Mesenchymal stem cell (in vitro differentiated cells and primary cell): ENCODE measurements around the gene LNX1.

Source experiments
- DNase-seq: peaks from one replicate; pipeline ENCODE4 v3.0.0-alpha.2; 2013
- H2AFZ ChIP-seq: one replicate; pipeline ENCODE4 v1.6.1; 2013; ENCODE audit warnings: low read depth, mild to moderate bottlenecking, control low read depth, inconsistent platforms, low read length, moderate library complexity
- H2AK5ac ChIP-seq: 2 replicates; pipeline ENCODE4 v1.6.1; 2013; ENCODE audit warnings: low read length, moderate library complexity, mild to moderate bottlenecking, inconsistent platforms; ENCODE audit not compliant: severe bottlenecking
- H2BK120ac ChIP-seq: one replicate; pipeline ENCODE4 v1.6.1; 2013; ENCODE audit warnings: low read depth, mild to moderate bottlenecking, inconsistent platforms, low read length, moderate library complexity
- H2BK12ac ChIP-seq, 2 experiments: one replicate each; pipeline ENCODE4 v1.6.1; 2013; ENCODE audit warnings: inconsistent platforms in 2 of 2, low read length in 2 of 2, mild to moderate bottlenecking in 2 of 2, moderate library complexity in 2 of 2, control low read depth in 1 of 2
- H2BK15ac ChIP-seq: one replicate; pipeline ENCODE4 v1.6.1; 2013; ENCODE audit warnings: mild to moderate bottlenecking, low read depth, inconsistent platforms; ENCODE audit not compliant: poor library complexity, severe bottlenecking
- H2BK5ac ChIP-seq: 2 replicates; pipeline ENCODE4 v1.6.1; 2013; ENCODE audit warnings: low read depth, mild to moderate bottlenecking, low read length, control low read depth, inconsistent platforms; ENCODE audit not compliant: poor library complexity, severe bottlenecking
- H3K14ac ChIP-seq, 2 experiments: one replicate each; pipeline ENCODE4 v1.6.1; 2013; ENCODE audit warnings: inconsistent platforms in 2 of 2, low read length in 2 of 2, control low read depth in 1 of 2, mild to moderate bottlenecking in 1 of 2, moderate library complexity in 1 of 2
- H3K18ac ChIP-seq, 2 experiments: one replicate each; pipeline ENCODE4 v1.6.1; 2013; ENCODE audit warnings: inconsistent platforms in 2 of 2, low read length in 2 of 2, control low read depth in 1 of 2, low read depth in 1 of 2, mild to moderate bottlenecking in 1 of 2
- H3K23ac ChIP-seq, 2 experiments: one replicate each; pipeline ENCODE4 v1.6.1; 2013; ENCODE audit warnings: inconsistent platforms in 2 of 2, low read length in 2 of 2, mild to moderate bottlenecking in 2 of 2, moderate library complexity in 2 of 2, control low read depth in 1 of 2
- H3K27ac ChIP-seq: 2 replicates; pipeline ENCODE4 v1.5.1; 2013; ENCODE audit warnings: mild to moderate bottlenecking, moderate library complexity, low read length, control low read depth, inconsistent platforms; ENCODE audit not compliant: poor library complexity, severe bottlenecking
- H3K27me3 ChIP-seq, 2 experiments: 2 replicates each; pipeline versions ENCODE4 v1.6.1 to v1.7.0; 2013; ENCODE audit warnings: low read length in 2 of 2, mild to moderate bottlenecking in 2 of 2, moderate library complexity in 2 of 2, control low read depth in 1 of 2, inconsistent platforms in 1 of 2; ENCODE audit not compliant: control insufficient read depth in 1 of 2, insufficient read depth in 1 of 2
- H3K36me3 ChIP-seq, 2 experiments: 2 replicates each; pipeline versions ENCODE4 v1.6.1 to v1.7.0; 2013; ENCODE audit warnings: low read length in 2 of 2, control low read depth in 1 of 2, inconsistent platforms in 1 of 2, low read depth in 1 of 2, mild to moderate bottlenecking in 1 of 2; ENCODE audit not compliant: insufficient read depth in 2 of 2, control insufficient read depth in 1 of 2
- H3K4ac ChIP-seq, 2 experiments: one replicate each; pipeline ENCODE4 v1.6.1; 2013; ENCODE audit warnings: inconsistent platforms in 2 of 2, low read length in 2 of 2, mild to moderate bottlenecking in 2 of 2, moderate library complexity in 2 of 2, control low read depth in 1 of 2, low read depth in 1 of 2
- H3K4me1 ChIP-seq: 2 replicates; pipeline ENCODE4 v1.6.1; 2013; ENCODE audit warnings: low read depth, low read length, control low read depth; ENCODE audit not compliant: control insufficient read depth, insufficient read depth
- H3K4me2 ChIP-seq: 2 replicates; pipeline ENCODE4 v1.6.1; 2013; ENCODE audit warnings: low read length, mild to moderate bottlenecking, inconsistent platforms; ENCODE audit not compliant: poor library complexity, severe bottlenecking
- H3K4me3 ChIP-seq, 2 experiments: 2 replicates each; pipeline versions ENCODE4 v1.5.1 to v1.7.0; 2013; ENCODE audit warnings: low read length in 2 of 2, mild to moderate bottlenecking in 2 of 2, control low read depth in 1 of 2, low read depth in 1 of 2; ENCODE audit not compliant: insufficient read depth in 1 of 2
- H3K79me1 ChIP-seq: replicated peaks from 2 replicates; pipeline ENCODE4 v1.6.1; 2013; ENCODE audit warnings: mild to moderate bottlenecking, control low read depth, low read length, inconsistent platforms; ENCODE audit not compliant: poor library complexity, severe bottlenecking
- H3K9ac ChIP-seq: 2 replicates; pipeline ENCODE4 v1.7.0; 2013; ENCODE audit warnings: mild to moderate bottlenecking, low read length, moderate library complexity
- H3K9me3 ChIP-seq: 2 replicates; pipeline ENCODE4 v1.7.0; 2013; ENCODE audit warnings: mild to moderate bottlenecking, low read length; ENCODE audit not compliant: control insufficient read depth
- H4K8ac ChIP-seq: one replicate; pipeline ENCODE4 v1.6.1; 2013; ENCODE audit warnings: inconsistent platforms, mild to moderate bottlenecking, low read length, moderate library complexity
- H4K91ac ChIP-seq: one replicate; pipeline ENCODE4 v1.6.1; 2013; ENCODE audit warnings: mild to moderate bottlenecking, low read length, inconsistent platforms
- WGBS: methylation state at CpG from one replicate; pipeline ENCODE4 v1.1.7; 2013; ENCODE audit warnings: mixed read lengths; 5-methylcytosine and 5-hydroxymethylcytosine counted together

Gene LNX1

DNA sequence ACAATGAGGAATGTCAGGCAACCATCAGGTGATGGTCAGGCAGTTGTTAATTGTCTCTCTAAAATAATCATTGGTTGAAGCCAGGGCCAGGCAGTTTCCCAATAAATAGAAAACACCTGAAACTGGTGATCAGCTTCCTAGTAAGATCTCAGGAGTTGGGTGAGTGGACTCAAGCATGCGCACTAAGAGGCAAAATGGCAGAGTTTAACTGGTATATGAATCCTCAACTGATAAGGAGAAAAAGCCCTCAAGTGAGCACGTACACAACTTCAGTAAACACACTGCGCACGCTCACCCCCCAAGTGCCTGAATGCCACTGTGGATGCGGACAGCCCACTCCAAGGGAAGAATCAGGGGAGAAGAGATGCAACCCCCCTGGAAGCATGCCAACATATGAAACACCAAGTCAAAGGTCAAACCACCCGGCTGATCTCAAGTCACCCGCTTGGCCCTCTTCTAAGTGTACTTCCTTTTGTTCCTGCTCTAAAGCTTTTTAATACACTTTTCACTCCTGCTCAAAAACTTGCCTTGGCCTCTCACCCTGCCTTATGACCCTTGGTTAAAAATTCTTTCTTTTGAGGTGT lies 39.9 kb downstream of the LNX1 start:
- H2BK12ac ChIP-seq: peak overlapping the region; percentile 31 to 61
- H3K4ac ChIP-seq: peak overlapping the region in 1 of 2 experiments; percentile 50
- no peaks in the 10 kb centered on the region for H3K79me1 ChIP-seq
- H3K36me3 ChIP-seq: no peaks in the 10 kb centered on the region
- H2BK120ac ChIP-seq: no peak overlapping the region
- peak overlapping the region in 1 of 2 experiments; percentile 59 for H3K14ac ChIP-seq
- peaks cover 2% of the 10 kb centered on the region for H3K4me1 ChIP-seq
- no peak for DNase-seq
- H3K27me3 ChIP-seq: no peaks in the 10 kb centered on the region
- H3K23ac ChIP-seq: no peak overlapping the region
- WGBS: 82% methylated on average over 7 of the region's 7 CpGs
- H3K9me3 ChIP-seq: no peaks in the 10 kb centered on the region
- no peak overlapping the region for H3K4me3 ChIP-seq
- H4K8ac ChIP-seq: no peak overlapping the region
- no peak overlapping the region for H2AK5ac ChIP-seq
- H2AFZ ChIP-seq: no peak overlapping the region
- no peak overlapping the region for H3K4me2 ChIP-seq
- H3K27ac ChIP-seq: no peak overlapping the region
- H2BK15ac ChIP-seq: peak overlapping the region; percentile 20
- H2BK5ac ChIP-seq: no peak overlapping the region
- H3K18ac ChIP-seq: peak overlapping the region in 1 of 2 experiments; percentile 42
- H4K91ac ChIP-seq: no peak overlapping the region
- no peak overlapping the region for H3K9ac ChIP-seq

DNA sequence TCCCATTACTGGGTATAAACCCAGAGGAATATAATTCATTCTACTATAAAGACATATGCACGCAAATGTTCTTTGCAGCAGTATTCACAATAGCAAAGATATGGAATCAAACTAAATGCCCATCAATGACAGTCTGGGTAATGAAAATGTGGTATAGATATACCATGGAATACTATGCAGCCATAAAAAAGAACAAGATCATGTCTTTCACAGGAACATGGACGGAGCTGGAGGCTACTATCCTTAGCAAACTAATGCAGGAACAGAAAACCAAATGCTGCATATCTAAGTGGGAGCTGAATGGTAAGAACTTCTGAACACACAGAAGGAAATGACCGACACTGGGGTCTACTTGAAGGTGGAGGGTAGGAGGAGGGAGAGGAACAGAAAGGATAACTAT lies 42.6 kb downstream of the LNX1 start:
- no peak overlapping the region for H2BK120ac ChIP-seq
- H2BK15ac ChIP-seq: no peak overlapping the region
- no peak overlapping the region for H4K91ac ChIP-seq
- H3K27me3 ChIP-seq: no peaks in the 10 kb centered on the region
- H3K27ac ChIP-seq: no peak overlapping the region
- no peak for DNase-seq
- H3K79me1 ChIP-seq: no peaks in the 10 kb centered on the region
- no peak overlapping the region for H2BK12ac ChIP-seq
- no peak overlapping the region for H3K14ac ChIP-seq
- no peak overlapping the region for H2BK5ac ChIP-seq
- H3K4ac ChIP-seq: no peak overlapping the region
- 95% methylated on average over 2 of the region's 3 CpGs for WGBS
- peaks cover 2% of the 10 kb centered on the region for H3K4me1 ChIP-seq
- H3K9ac ChIP-seq: no peak overlapping the region
- no peak overlapping the region for H3K18ac ChIP-seq
- no peak overlapping the region for H3K23ac ChIP-seq
- no peaks in the 10 kb centered on the region for H3K36me3 ChIP-seq
- no peak overlapping the region for H4K8ac ChIP-seq
- H2AFZ ChIP-seq: no peak overlapping the region
- H3K4me2 ChIP-seq: no peak overlapping the region
- no peaks in the 10 kb centered on the region for H3K9me3 ChIP-seq
- H3K4me3 ChIP-seq: no peak overlapping the region
- H2AK5ac ChIP-seq: no peak overlapping the region

DNA sequence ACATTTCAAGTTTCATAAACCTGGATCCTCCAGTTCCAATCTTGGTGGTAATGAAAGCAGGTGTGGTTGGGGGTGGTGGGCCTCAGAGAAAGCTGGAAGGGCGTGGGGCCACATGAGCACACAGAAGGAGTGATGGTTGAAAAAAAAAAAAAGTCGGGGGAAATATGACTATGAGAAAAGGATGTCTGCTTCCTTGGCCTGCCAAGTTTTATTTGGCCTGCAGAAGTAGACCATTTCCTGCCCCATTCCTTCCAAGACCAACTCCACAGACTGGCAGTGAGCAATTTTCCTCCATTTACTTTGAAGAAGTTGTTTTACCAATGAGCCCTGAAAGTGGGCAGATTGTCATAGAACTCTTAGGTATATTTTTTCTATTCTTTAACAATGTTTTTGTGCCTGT lies 43.3 kb downstream of the LNX1 start:
- H2AK5ac ChIP-seq: no peak overlapping the region
- 94% methylated on average over 2 of the region's 2 CpGs for WGBS
- H2AFZ ChIP-seq: no peak overlapping the region
- peaks cover 2% of the 10 kb centered on the region for H3K4me1 ChIP-seq
- no peak overlapping the region for H3K9ac ChIP-seq
- H4K91ac ChIP-seq: no peak overlapping the region
- no peak overlapping the region for H2BK12ac ChIP-seq
- no peak overlapping the region for H3K4ac ChIP-seq
- no peaks in the 10 kb centered on the region for H3K79me1 ChIP-seq
- H3K14ac ChIP-seq: no peak overlapping the region
- no peak for DNase-seq
- no peak overlapping the region for H3K4me3 ChIP-seq
- H3K27ac ChIP-seq: no peak overlapping the region
- H3K36me3 ChIP-seq: no peaks in the 10 kb centered on the region
- no peak overlapping the region for H3K18ac ChIP-seq
- H2BK15ac ChIP-seq: no peak overlapping the region
- no peak overlapping the region for H2BK5ac ChIP-seq
- no peak overlapping the region for H4K8ac ChIP-seq
- H3K4me2 ChIP-seq: no peak overlapping the region
- no peak overlapping the region for H2BK120ac ChIP-seq
- H3K27me3 ChIP-seq: no peaks in the 10 kb centered on the region
- H3K23ac ChIP-seq: no peak overlapping the region
- no peaks in the 10 kb centered on the region for H3K9me3 ChIP-seq

DNA sequence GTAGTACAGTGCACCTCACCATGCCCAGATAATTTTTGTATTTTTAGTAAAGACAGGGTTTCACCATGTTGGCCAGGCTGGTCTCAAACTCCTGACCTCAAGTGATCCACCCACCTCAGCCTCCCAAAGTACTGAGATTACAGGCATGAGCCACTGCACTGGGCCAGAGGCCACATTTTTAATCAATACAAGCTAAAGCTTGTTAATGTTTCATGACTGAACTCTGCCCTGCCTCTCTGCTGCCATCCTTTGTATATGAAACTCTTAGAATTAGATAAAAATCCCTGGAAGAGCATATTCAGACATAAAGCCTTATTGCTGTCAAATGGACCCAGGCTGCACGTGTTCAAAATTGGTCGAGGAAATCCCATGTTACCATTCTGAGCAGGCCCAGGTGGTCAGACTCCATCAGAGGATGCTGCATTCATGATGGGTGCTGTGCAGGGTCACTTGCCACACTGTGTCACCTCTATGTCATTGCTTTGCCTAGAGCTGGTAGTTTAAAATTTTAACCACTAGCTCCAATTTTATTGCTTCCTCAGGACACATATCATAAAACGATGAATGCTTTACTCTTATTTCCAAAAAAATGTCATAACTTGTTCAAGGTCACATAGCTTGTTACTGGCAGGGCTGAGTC lies 45.2 kb downstream of the LNX1 start:
- 90% methylated on average over 2 of the region's 3 CpGs for WGBS
- no peak overlapping the region for H2BK12ac ChIP-seq
- no peak overlapping the region for H2BK120ac ChIP-seq

More for the DNA sequence above, 45.2 kb downstream of the LNX1 start:
- Histone ChIP-seq H3K4ac (no peak overlapping the region), H3K4me1 (peaks cover 2% of the 10 kb centered on the region), H4K8ac (no peak overlapping the region), H3K18ac (no peak overlapping the region), H3K79me1 (no peaks in the 10 kb centered on the region), H2BK15ac (no peak overlapping the region), H3K4me2 (no peak overlapping the region), H3K36me3 (no peaks in the 10 kb centered on the region), H3K9me3 (no peaks in the 10 kb centered on the region), H3K23ac (no peak overlapping the region), H3K4me3 (no peak overlapping the region), H2AK5ac (no peak overlapping the region), H3K9ac (peak overlapping the region; percentile 18), H3K27me3 (no peaks in the 10 kb centered on the region), H3K14ac (no peak overlapping the region), H4K91ac (no peak overlapping the region), H3K27ac (no peak overlapping the region), H2BK5ac (no peak overlapping the region), H2AFZ (no peak overlapping the region)
- DNase-seq: no peak
